H1 (cell line): Measurements from ENCODE around the gene AK8. TPM values are rescaled to one million over a fixed set of nuclear protein-coding genes. Genes with fewer than 3 reads are reported as not detected.

Experiments
- CTCF ChIA-PET: fragments of 300-600 bp; sonication (Branson Sonifier 250); formaldehyde crosslinking; loops from one replicate; lab custom pipeline; 2021; ENCODE audit not compliant: partially characterized antibody; lab: Charles Lee
- POLR2A ChIA-PET: fragments of 300-600 bp; sonication (Branson Sonifier 250); formaldehyde crosslinking; loops from one replicate; lab custom pipeline; 2021; ENCODE audit warnings: inconsistent platforms; ENCODE audit not compliant: partially characterized antibody; lab: Charles Lee
- DNase-seq, 2 experiments: peaks; one replicate each; pipeline versions ENCODE4 v3.0.0 to v3.0.0-alpha.2; 2010 to 2022; ENCODE audit warnings: low spot score in 2 of 2, low read depth in 1 of 2, mixed read lengths in 1 of 2
- FAIRE-seq: peaks from 2 replicates; lab custom pipeline; 2011; peaks lifted over from hg19 to GRCh38; lab: Jason Lieb, UNC
- H2AFZ ChIP-seq: 2 replicates; pipeline ENCODE4 v1.8.1; 2012; ENCODE audit warnings: low read length, inconsistent platforms
- H2AK5ac ChIP-seq: 2 replicates; pipeline ENCODE4 v1.6.1; 2013; ENCODE audit warnings: low read depth, low read length
- H2BK120ac ChIP-seq: replicated peaks from 2 replicates; pipeline ENCODE3; 2013; ENCODE audit warnings: low read depth, low read length, inconsistent platforms
- H2BK12ac ChIP-seq: 2 replicates; pipeline ENCODE4 v1.6.1; 2013; ENCODE audit warnings: low read depth, low read length
- H2BK15ac ChIP-seq: 2 replicates; pipeline ENCODE4 v1.6.1; 2013; ENCODE audit warnings: low read length
- H2BK20ac ChIP-seq: 2 replicates; pipeline ENCODE4 v1.6.1; 2013; ENCODE audit warnings: low read length
- H2BK5ac ChIP-seq: 2 replicates; pipeline ENCODE4 v1.6.1; 2013; ENCODE audit warnings: low read depth, low read length
- H3K14ac ChIP-seq: 2 replicates; pipeline ENCODE4 v1.6.1; 2013; ENCODE audit warnings: inconsistent platforms; ENCODE audit not compliant: insufficient read length
- H3K18ac ChIP-seq: 2 replicates; pipeline ENCODE4 v1.6.1; 2013; ENCODE audit warnings: low read length; ENCODE audit errors: extremely low read depth
- H3K23ac ChIP-seq: 2 replicates; pipeline ENCODE4 v1.6.1; 2013; ENCODE audit warnings: inconsistent platforms; ENCODE audit not compliant: insufficient read length
- H3K23me2 ChIP-seq: 2 replicates; pipeline ENCODE4 v1.6.1; 2013; ENCODE audit warnings: low read depth, low read length
- H3K27ac ChIP-seq: 2 replicates; pipeline ENCODE4 v1.6.1; 2011; ENCODE audit warnings: low read depth, low read length, inconsistent platforms
- H3K27me3 ChIP-seq, 4 experiments: replicated peaks in 1 of 4; 1 replicate in 1 of 4; 2 replicates in 3 of 4; pipeline versions ENCODE4 v1.6.1 to v1.8.1; 2011 to 2013; ENCODE audit warnings: low read length in 3 of 4, mild to moderate bottlenecking in 3 of 4, inconsistent platforms in 2 of 4, mixed read lengths in 2 of 4, moderate library complexity in 1 of 4; ENCODE audit not compliant: control insufficient read depth in 3 of 4, insufficient read depth in 3 of 4; ENCODE audit errors: extremely low read depth in 1 of 4
- H3K36me3 ChIP-seq, 4 experiments: 2 replicates each; pipeline versions ENCODE4 v1.6.1 to v1.8.1; 2011 to 2013; ENCODE audit warnings: mild to moderate bottlenecking in 4 of 4, low read length in 3 of 4, moderate library complexity in 2 of 4, control low read depth in 1 of 4, inconsistent platforms in 1 of 4; ENCODE audit not compliant: insufficient read depth in 4 of 4, control insufficient read depth in 2 of 4
- H3K4ac ChIP-seq: replicated peaks from 2 replicates; pipeline ENCODE3; 2013; ENCODE audit warnings: low read length, low read depth, mixed read lengths, inconsistent platforms; ENCODE audit not compliant: insufficient read length
- H3K4me1 ChIP-seq, 4 experiments: replicated peaks in 1 of 4; 1 replicate in 1 of 4; 2 replicates in 3 of 4; pipeline versions ENCODE4 v1.6.1 to v1.8.1; 2011 to 2013; ENCODE audit warnings: low read length in 3 of 4, inconsistent platforms in 2 of 4, mixed read lengths in 1 of 4; ENCODE audit not compliant: insufficient read depth in 4 of 4, control insufficient read depth in 3 of 4
- H3K4me2 ChIP-seq, 2 experiments: 2 replicates each; pipeline versions ENCODE4 v1.6.1 to v1.8.1; 2011 to 2013; ENCODE audit warnings: low read depth in 2 of 2, low read length in 2 of 2, control low read depth in 1 of 2, inconsistent platforms in 1 of 2, mild to moderate bottlenecking in 1 of 2; ENCODE audit not compliant: insufficient read depth in 1 of 2
- H3K4me3 ChIP-seq, 4 experiments: fragments of 200-600, 300-600 bp in 1 of 4; sonication (generic), shearing (Covaris generic), sonication (Bioruptor Twin) in 1 of 4; 2 replicates each; pipeline versions ENCODE4 v1.5.1 to v1.8.1; 2011 to 2016; ENCODE audit warnings: low read length in 4 of 4, low read depth in 3 of 4, control low read depth in 2 of 4, inconsistent platforms in 2 of 4, mild to moderate bottlenecking in 2 of 4, mixed read lengths in 1 of 4, moderate library complexity in 1 of 4; ENCODE audit not compliant: insufficient read depth in 2 of 4; ENCODE audit errors: extremely low read depth in 1 of 4
- H3K56ac ChIP-seq: replicated peaks from 2 replicates; pipeline ENCODE3; 2013; ENCODE audit warnings: low read depth, mild to moderate bottlenecking, mixed read lengths, low read length, inconsistent platforms; ENCODE audit not compliant: insufficient read length
- H3K79me1 ChIP-seq: 2 replicates; pipeline ENCODE4 v1.6.1; 2013; ENCODE audit warnings: low read depth, low read length, control low read depth
- H3K79me2 ChIP-seq, 2 experiments: 2 replicates each; pipeline versions ENCODE4 v1.6.1 to v1.8.1; 2012 to 2013; ENCODE audit warnings: low read length in 2 of 2, mild to moderate bottlenecking in 2 of 2, inconsistent platforms in 1 of 2; ENCODE audit not compliant: insufficient read depth in 2 of 2, control insufficient read depth in 1 of 2
- H3K9ac ChIP-seq, 4 experiments: replicated peaks in 1 of 4; 1 replicate in 1 of 4; 2 replicates in 3 of 4; pipeline versions ENCODE4 v1.6.1 to v1.8.1; 2011 to 2013; ENCODE audit warnings: low read depth in 3 of 4, low read length in 3 of 4, control low read depth in 2 of 4, mild to moderate bottlenecking in 2 of 4, moderate library complexity in 2 of 4, inconsistent platforms in 1 of 4; ENCODE audit errors: extremely low read depth in 1 of 4
- H3K9me3 ChIP-seq, 2 experiments: 2 replicates each; pipeline versions ENCODE4 v1.6.1 to v1.8.1; 2012 to 2013; ENCODE audit warnings: mild to moderate bottlenecking in 2 of 2, moderate library complexity in 2 of 2, control low read depth in 1 of 2, inconsistent platforms in 1 of 2, low read depth in 1 of 2, low read length in 1 of 2, mixed read lengths in 1 of 2; ENCODE audit not compliant: insufficient read depth in 2 of 2
- H4K20me1 ChIP-seq, 2 experiments: replicated peaks in 1 of 2; 2 replicates each; pipeline versions ENCODE3 to v1.8.1; 2011 to 2013; ENCODE audit warnings: inconsistent platforms in 2 of 2, low read length in 2 of 2, mild to moderate bottlenecking in 1 of 2; ENCODE audit not compliant: insufficient read depth in 2 of 2, control insufficient read depth in 1 of 2
- H4K5ac ChIP-seq: 2 replicates; pipeline ENCODE4 v1.6.1; 2013; ENCODE audit warnings: low read length, low read depth, mixed read lengths, inconsistent platforms; ENCODE audit not compliant: insufficient read length
- H4K8ac ChIP-seq: 2 replicates; pipeline ENCODE4 v1.8.0; 2013; ENCODE audit warnings: mild to moderate bottlenecking, moderate library complexity, low read length, inconsistent platforms; ENCODE audit not compliant: insufficient read depth; ENCODE audit errors: extremely low read depth
- H4K91ac ChIP-seq: replicated peaks from 2 replicates; pipeline ENCODE3; 2013; ENCODE audit warnings: low read length, mixed read lengths, inconsistent platforms; ENCODE audit not compliant: insufficient read length
- ASH2L ChIP-seq: fragments of 200-600, 300-600 bp; sonication (generic); IDR thresholded peaks from one replicate; pipeline ENCODE4 v1.7.1; 2017; ENCODE audit warnings: low read length
- CBX5 ChIP-seq: fragments of 300-800, 300-1000 bp; sonication (generic); IDR thresholded peaks from 2 replicates; pipeline ENCODE4 v1.7.1; 2016; ENCODE audit warnings: antibody characterized with exemption, low read length, low read depth
- CREB1 ChIP-seq: IDR thresholded peaks from 2 replicates; pipeline ENCODE4 v1.6.1; 2012; ENCODE audit warnings: inconsistent platforms
- EGR1 ChIP-seq: IDR thresholded peaks from 2 replicates; pipeline ENCODE4 v1.6.1; 2011; ENCODE audit warnings: low read depth, low read length, borderline replicate concordance
- EZH2 ChIP-seq: fragments of 200-600 bp; sonication (generic); IDR thresholded peaks from 2 replicates; pipeline ENCODE4 v1.7.1; 2012; ENCODE audit warnings: low read depth, mild to moderate bottlenecking, moderate library complexity, low read length, inconsistent platforms; ENCODE audit not compliant: severe bottlenecking
- JUND ChIP-seq: IDR thresholded peaks from 2 replicates; pipeline ENCODE4 v1.6.1; 2011; ENCODE audit warnings: mild to moderate bottlenecking, improper control_type of control experiment, low read length
- MAFK ChIP-seq: IDR thresholded peaks from 2 replicates; pipeline ENCODE4 v1.6.1; 2012; ENCODE audit warnings: low read depth, mild to moderate bottlenecking, improper control_type of control experiment, low read length
- PHF8 ChIP-seq: fragments of 200-600 bp; sonication (generic); conservative IDR thresholded peaks from 2 replicates; pipeline ENCODE4 v1.7.1; 2012; ENCODE audit warnings: low read depth, mild to moderate bottlenecking, inconsistent platforms, low read length, moderate library complexity
- RAD21 ChIP-seq, 2 experiments: IDR thresholded peaks in 1 of 2; conservative IDR thresholded peaks in 1 of 2; 2 replicates each; pipeline ENCODE4 v1.6.1; 2011; ENCODE audit warnings: low read depth in 2 of 2, low read length in 2 of 2, improper control_type of control experiment in 1 of 2, inconsistent platforms in 1 of 2, mild to moderate bottlenecking in 1 of 2, moderate library complexity in 1 of 2
- RBBP5 ChIP-seq: IDR thresholded peaks from 2 replicates; pipeline ENCODE4 v1.7.1; 2012; ENCODE audit warnings: low read depth, mild to moderate bottlenecking, inconsistent platforms, low read length, moderate library complexity, borderline replicate concordance
- WGBS, 2 experiments: shearing (Covaris generic) in 1 of 2; methylation state at CpG; one replicate each; pipeline versions ENCODE4 v1.1.6 to v1.1.7; 2013 to 2015; ENCODE audit warnings: low lambda C conversion rate in 2 of 2, mixed read lengths in 2 of 2, inconsistent platforms in 1 of 2, low coverage in 1 of 2, missing lambda C conversion rate in 1 of 2; ENCODE audit not compliant: insufficient replicate concordance in 2 of 2, insufficient coverage in 1 of 2, insufficient read length in 1 of 2; ENCODE audit errors: extremely low coverage in 1 of 2, missing lambda C conversion rate in 1 of 2; 5-methylcytosine and 5-hydroxymethylcytosine counted together
- polyA plus RNA-seq, 7 experiments: library from polyadenylated mRNA; depleted of rRNA in 3 of 7; stranded (reverse) in 5 of 7; unstranded in 2 of 7; fragments of >200 nt in 5 of 7; fragments of 200-250 nt in 2 of 7; gene quantifications; 1 replicate in 5 of 7; 2 replicates in 1 of 7; 4 replicates in 1 of 7; pipeline versions ENCODE4 v1.2.1 to v1.2.3, GENCODE V29; 2011 to 2013; ENCODE audit warnings: missing spikeins in 2 of 7, mixed read lengths in 2 of 7
- total RNA-seq: library from RNA; stranded (reverse); fragmentation: NEBNext Ultra II Directional; extraction: Animal tissue kit (Norgen Biotek cat#: 25700); gene quantifications from 2 replicates; pipeline ENCODE4 v1.2.1, GENCODE V29; 2021

AK8 gene
- total and polyA plus RNA-seq, 2 of the 8 experiments (the other 6 are each of a cell fraction or from before 2014, with no cell fraction given) = 0.35 to 0.48 TPM

GRCh38 chr9:132768932-132769905 is 108.9 kb downstream of the AK8 start:
- Histone ChIP-seq H3K4me2 (peak overlapping the region; percentile 89 to 94), H3K36me3 (no peaks in the 10 kb centered on the region), H3K27me3 (peaks cover 0 to 8% (median 3%) of the 10 kb centered on the region in 4 experiments; a peak in 2 of 7 replicates), H4K8ac (no peak overlapping the region), H2BK120ac (no peak overlapping the region), H4K20me1 (no peaks in the 10 kb centered on the region), H3K56ac (peak overlapping the region; percentile 73), H2BK12ac (peak overlapping the region; percentile 50; the same call in 1 of the 2 replicates), H2AFZ (peak overlapping the region; percentile 95), H3K23me2 (peaks cover 16% of the 10 kb centered on the region), H3K79me2 (no peaks in the 10 kb centered on the region), H3K27ac (no peak overlapping the region; the same call in 1 of the 2 replicates), H3K18ac (peak overlapping the region; percentile 48), H3K14ac (no peak overlapping the region), H4K5ac (no peak overlapping the region), H3K4ac (no peak overlapping the region), H2BK20ac (no peak overlapping the region; the same call in 1 of the 2 replicates), H3K9ac (peak overlapping the region in 2 of 4 experiments; percentile 34 to 73; a peak in 2 of 7 replicates), H3K4me3 (peak overlapping the region; percentile 78 to 91 (median 82)), H3K23ac (no peak overlapping the region), H3K9me3 (no peaks in the 10 kb centered on the region; a peak in 1 of 4 replicates), H2BK5ac (no peak overlapping the region), H2BK15ac (no peak overlapping the region; the same call in 1 of the 2 replicates), H2AK5ac (no peak overlapping the region), H4K91ac (no peak overlapping the region), H3K79me1 (no peaks in the 10 kb centered on the region), H3K4me1 (peaks cover 0 to 9% (median 7%) of the 10 kb centered on the region in 4 experiments; a peak in 4 of 7 replicates)
- no peak for FAIRE-seq
- ChIA-PET POLR2A (interaction anchor here (0.6 to 1.9 kb wide), 7 partner anchors 13 to 272 kb away, joined by 3 to 4 read pairs (median 3); no protein-coding TSS in a partner anchor), CTCF (interaction anchor here (0.6 to 5.9 kb wide), 27 partner anchors 9 to 379 kb away, joined by 3 to 33 read pairs (median 4); no protein-coding TSS in a partner anchor)
- 4% methylated on average over 21 of the region's 25 CpGs; no CpG with 5 or more reads in 1 of the 2 experiments for WGBS, 2 experiments
- DNase-seq = peak; percentile 34 to 72
- no peak for TF ChIP-seq EZH2
- no peak for TF ChIP-seq PHF8
- no peak for TF ChIP-seq ASH2L
- TF ChIP-seq JUND = no peak
- peak; percentile 26 to 55 for TF ChIP-seq RAD21 (IDR thresholded peaks at IDR 0.05 in 1 of 2, conservative IDR thresholded peaks at IDR 0.05 in 1 of 2; ENCODE audit: low read depth in 2 of 2, low read length in 2 of 2)
- TF ChIP-seq RBBP5 = no peak
- no peak for TF ChIP-seq EGR1
- no peak for TF ChIP-seq CREB1
- TF ChIP-seq MAFK = no peak
- TF ChIP-seq CBX5 = no peak
